ENCODE measurements around the gene CD200R1L. TPM values are rescaled to one million over a fixed set of nuclear protein-coding genes. Genes with fewer than 3 reads are reported as not detected.
A peak's percentile ranks its signal among the peaks of the same experiment; 100 is the strongest.

Gene CD200R1L
- total RNA-seq, 1 experiment from 2014 or later: not detected

DNA sequence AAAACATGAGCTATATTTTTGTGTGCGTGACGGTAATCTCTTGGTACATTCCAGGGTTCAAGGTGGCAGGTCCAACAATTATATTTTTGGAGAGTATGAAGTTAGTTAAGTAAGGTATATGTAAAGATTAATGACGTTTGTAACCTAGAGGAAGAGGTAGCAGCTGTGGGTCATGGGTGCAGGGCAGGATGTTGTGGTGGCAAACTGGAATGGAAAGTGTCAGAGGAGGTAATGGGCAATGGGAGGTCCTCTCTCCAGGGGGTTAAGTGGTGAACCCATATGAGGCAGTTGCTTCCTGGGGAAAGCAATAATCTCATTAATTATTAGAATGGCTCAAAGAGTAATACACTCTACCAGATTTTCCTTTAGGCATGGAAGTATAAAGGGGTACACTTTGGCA lies 1.0 kb upstream of the CD200R1L start:
- no peak for DNase-seq (ENCODE audit: low read depth, low spot score)
- in situ Hi-C loops (cut with HindIII; ENCODE audit: low pct_unique_long_range_greater_than_20kb, low sequenced_read_pairs): no loop called here

DNA sequence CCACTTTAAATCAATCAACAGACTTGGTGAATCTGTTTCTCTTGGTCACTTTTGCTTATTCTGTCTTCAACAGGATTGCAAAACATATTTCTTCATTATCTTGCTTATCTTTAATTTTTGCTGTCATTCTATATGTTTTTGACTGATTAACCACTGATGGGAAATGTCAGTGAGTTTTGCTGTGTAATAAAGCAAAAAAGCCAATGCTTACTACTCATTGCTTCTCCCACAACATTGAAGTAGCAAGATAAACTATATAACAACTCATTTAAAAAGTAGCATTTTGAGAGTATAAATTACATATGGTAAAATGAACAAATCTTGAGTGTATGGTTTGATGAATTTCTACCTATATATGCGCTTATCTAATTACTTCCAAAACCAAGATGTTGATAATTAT lies 892 bp downstream of the CD200R1L start:
- no peak for DNase-seq (ENCODE audit: low read depth, low spot score)
- in situ Hi-C loops (cut with HindIII; ENCODE audit: low pct_unique_long_range_greater_than_20kb, low sequenced_read_pairs): no loop called here

DNA sequence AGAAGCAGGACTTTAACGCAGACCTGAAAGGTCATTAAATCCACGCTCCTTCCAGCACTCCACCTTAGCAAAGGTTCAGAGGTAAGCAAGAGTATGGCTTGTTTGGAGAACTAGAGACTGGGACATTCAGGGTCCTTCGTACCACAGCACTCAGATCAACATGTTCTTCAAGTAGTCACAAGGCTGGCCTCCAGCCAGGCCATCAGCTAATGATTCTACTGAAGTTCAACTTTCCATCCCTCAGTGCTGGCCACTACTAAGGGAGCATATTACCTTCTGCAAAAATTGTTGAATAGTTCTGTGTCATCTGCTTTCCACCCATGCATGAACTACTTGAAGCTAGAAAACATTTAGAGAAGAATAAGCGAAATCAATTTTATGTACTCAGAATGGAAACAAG lies 17.6 kb downstream of the CD200R1L start:
- no peak for DNase-seq (ENCODE audit: low read depth, low spot score)
- in situ Hi-C loops (cut with HindIII; ENCODE audit: low pct_unique_long_range_greater_than_20kb, low sequenced_read_pairs): no loop called here

DNA sequence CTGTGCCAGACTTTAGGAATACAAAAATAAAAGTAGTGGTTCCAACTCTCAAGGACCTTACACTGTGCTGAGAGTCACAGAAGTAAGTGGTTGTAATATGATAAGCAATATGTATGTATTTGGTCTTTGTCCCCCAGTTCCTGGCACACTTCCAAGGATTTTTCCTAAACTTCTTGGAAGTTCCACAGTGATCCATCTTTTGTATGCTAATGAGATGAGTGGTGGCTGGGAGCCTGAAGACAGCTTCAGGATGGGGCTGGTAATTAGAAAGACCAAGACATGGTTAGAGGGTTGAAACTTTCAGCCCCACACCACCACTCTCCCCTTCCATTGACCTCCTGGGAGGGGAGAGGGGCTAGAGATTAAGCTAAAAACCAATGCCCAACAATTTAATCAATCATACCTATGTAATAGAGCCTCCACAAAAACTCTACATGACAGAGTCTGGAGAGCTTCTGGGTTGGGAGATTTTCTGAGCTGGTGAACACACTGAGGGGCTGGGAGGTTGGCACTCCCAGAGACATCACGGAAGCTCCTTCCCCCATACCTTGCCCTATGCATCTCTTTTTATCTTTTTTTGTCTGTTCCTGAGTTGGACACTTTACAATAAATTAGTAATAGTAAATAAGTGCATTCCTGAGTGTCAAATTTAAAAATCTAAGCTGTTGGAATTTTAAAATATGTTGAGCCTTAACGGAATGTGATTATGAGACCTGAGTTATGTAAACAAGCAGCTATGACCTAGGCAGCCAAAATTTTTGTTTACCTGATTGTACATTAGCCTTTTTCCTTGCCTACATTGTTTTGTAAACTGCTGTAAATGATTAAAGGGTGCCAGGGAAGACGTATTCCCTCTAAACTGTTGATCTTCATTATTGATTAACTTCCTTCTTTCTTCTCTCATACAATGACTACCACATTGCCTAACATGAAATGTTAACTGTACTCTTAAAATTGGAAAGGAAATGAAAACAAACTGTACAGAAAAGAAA lies 24.3 kb downstream of the CD200R1L start:
- in situ Hi-C loops (cut with HindIII; ENCODE audit: low pct_unique_long_range_greater_than_20kb, low sequenced_read_pairs): no loop called here

DNA sequence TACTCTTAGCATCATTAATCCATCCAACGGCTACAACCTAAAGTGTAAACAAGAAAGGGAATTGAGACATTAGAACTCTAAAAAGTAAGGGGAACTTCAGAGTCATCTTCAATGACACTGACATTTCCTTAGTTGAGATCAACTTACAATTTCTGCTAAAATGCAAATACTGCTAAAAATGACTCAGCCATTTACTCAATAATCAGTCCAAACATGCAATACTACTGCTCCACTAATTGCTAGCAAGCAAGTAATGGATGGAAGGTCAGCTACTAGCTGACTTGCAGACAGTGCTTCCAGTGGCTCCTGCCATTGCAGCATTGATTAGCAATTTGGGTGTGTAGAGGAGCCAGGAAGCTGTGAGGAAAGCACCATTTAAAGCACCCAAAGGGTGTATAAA lies 28.4 kb downstream of the CD200R1L start:
- DNase-seq (ENCODE audit: low read depth, low spot score): no peak
- in situ Hi-C loops (cut with HindIII; ENCODE audit: low pct_unique_long_range_greater_than_20kb, low sequenced_read_pairs): no loop called here

More for the DNA sequence above, 24.3 kb downstream of the CD200R1L start:
- DNase-seq (ENCODE audit: low read depth, low spot score): no peak

DNA sequence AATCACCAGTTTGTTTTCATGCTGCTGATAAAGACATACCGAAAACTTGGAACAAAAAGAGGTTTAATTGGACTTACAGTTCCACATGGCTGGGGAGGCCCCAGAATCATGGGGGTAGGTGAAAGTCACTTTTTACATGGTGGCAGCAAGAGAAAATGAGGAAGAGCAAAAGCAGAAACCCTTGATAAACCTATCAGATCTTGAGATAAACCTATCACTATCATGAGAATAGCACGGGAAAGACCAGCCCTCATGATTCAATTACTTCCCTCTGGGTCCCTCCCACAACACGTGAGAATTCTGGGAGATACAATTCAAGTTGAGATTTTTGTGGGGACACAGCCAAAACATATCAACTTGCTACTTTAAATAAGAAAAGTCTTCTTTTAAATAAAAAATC lies 28.9 kb downstream of the CD200R1L start:
- no peak for DNase-seq (ENCODE audit: low read depth, low spot score)
- in situ Hi-C loops (cut with HindIII; ENCODE audit: low pct_unique_long_range_greater_than_20kb, low sequenced_read_pairs): no loop called here

DNA sequence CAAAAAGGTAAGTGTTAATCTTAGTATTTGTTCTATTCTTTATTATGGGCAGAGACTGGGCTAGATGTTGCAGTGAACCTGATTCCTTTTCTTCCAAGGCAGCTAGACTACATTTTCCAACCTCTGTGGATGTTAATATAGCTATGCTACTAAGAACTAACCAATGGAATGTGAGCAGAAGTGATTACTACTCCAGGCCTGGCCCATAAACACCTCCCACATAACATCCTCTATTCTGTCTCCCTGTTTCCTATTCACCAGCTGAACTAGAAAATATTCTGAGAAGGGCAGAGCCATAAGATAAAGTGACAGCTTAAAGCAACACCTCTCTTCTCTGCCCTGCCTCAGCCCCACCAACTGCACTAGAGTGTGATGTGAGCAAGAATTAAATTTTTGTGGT lies 29.4 kb downstream of the CD200R1L start:
- no peak for DNase-seq (ENCODE audit: low read depth, low spot score)
- in situ Hi-C loops (cut with HindIII; ENCODE audit: low pct_unique_long_range_greater_than_20kb, low sequenced_read_pairs): no loop called here

DNA sequence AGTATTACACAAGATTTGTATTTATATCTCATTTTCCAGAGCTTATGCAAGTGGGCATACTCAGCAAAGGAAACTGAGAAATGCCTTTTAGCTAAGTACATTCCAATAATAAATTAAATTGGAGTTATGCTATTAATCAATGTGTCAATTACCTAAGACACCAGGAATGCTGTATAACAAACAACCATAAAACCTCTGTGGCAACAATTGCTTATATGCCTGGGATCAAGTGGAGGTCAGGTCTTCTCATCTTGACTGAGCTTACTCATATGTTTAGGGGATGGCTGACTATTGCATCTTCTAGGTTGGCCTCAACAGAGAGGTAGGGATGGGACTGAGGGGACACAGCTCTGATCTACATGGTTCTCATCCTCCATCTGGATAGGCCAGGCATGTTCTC lies 30.7 kb downstream of the CD200R1L start:
- no peak for DNase-seq (ENCODE audit: low read depth, low spot score)
- in situ Hi-C loops (cut with HindIII; ENCODE audit: low pct_unique_long_range_greater_than_20kb, low sequenced_read_pairs): no loop called here

DNA sequence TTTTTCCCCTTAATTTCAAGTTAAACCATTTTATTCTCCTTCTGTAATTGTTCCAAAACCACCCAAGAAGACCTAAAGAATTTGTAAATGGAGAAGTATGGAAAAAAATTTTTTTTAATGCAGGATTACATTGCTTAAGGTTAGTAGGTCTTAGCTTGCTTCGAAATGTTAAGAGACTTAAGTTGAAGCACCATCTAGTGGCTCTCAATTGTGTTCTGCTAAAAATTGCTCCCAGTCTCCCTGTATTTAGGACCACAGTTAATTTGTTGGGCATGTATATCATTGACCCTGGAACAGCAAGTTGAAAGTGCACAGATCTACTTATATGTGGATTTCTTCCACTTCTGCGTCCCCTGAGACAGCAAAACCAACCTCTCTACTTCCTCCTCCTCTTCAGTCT lies 32.4 kb downstream of the CD200R1L start:
- in situ Hi-C loops (cut with HindIII; ENCODE audit: low pct_unique_long_range_greater_than_20kb, low sequenced_read_pairs): no loop called here
- DNase-seq (ENCODE audit: low read depth, low spot score): peak; percentile 55

DNA sequence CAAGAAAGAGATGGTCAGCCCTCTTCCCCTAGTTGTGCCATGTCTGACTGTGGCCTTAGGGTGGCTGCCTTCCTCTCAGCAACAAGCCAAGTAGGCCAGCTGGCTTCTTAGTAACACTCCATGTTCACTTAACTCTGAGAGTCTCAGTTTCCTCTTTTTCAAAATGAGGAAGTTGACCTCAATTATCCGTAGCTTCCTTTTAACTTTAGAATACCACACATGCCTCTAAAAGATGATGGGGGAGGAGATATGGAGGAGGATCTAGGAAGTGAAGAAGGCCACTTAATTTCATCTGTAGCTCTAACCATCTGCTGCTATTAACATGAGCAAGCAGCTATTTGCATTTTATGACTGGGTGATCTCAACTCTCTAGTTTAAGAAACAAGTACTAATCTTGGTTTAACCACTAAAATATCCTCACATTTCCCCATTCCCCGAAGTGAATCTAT lies 32.9 kb downstream of the CD200R1L start:
- DNase-seq (ENCODE audit: low read depth, low spot score): no peak
- in situ Hi-C loops (cut with HindIII; ENCODE audit: low pct_unique_long_range_greater_than_20kb, low sequenced_read_pairs): no loop called here

DNA sequence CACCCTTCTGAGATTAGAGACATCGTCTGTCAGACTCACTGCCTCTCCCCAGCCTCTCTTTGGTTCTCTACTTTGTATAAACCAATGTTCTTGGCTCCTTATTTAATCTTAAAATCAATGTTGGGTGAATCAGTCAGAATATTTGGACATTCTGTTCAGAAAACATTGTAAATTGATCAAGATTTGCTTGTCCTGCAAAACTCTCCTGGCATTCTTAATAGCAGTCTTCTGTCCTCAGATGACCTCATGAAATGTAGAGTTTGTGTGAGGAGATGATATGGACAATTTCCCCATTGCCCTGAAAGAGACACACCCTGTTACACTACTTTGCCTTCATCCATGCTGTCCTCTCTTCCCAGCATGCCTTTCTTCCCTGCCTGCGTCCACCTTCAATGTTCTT lies 33.6 kb downstream of the CD200R1L start:
- no peak for DNase-seq (ENCODE audit: low read depth, low spot score)
- in situ Hi-C loops (cut with HindIII; ENCODE audit: low pct_unique_long_range_greater_than_20kb, low sequenced_read_pairs): no loop called here

DNA sequence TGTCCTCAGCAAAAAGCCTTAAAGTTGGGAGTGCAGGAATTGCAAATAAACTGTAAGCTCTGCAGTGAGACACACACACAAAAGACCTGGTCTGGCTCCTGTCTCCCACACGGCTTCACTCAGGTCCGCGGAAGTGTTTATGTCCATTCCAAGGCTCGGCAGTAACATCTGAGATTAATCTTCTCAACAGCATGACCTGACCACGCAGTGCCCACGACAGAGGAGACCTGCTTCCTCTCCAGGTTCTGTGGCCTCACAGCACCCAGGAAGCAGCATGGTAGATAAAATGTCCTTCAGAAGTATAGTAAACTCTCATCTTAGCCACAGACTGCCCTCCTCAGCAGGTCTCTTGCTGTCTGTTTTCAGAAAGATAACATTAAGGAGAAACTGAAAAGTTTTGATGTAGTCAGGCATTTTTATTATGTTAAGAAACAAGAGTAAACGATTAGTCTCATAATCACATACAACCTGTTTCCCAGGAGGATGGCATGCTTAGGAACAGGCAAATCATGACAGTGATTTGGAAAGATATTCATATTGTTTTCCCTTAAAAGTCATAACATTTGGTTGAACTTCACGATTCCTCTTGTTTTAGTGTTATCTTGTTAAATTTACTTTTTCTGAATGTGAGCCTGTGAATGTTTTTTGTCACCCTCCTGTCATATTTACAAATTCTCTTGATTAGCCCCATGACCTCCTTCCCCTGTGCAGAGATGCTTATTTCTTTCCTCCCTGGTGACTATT lies 34.6 kb downstream of the CD200R1L start:
- DNase-seq (ENCODE audit: low read depth, low spot score): no peak
- in situ Hi-C loops (cut with HindIII; ENCODE audit: low pct_unique_long_range_greater_than_20kb, low sequenced_read_pairs): no loop called here

DNA sequence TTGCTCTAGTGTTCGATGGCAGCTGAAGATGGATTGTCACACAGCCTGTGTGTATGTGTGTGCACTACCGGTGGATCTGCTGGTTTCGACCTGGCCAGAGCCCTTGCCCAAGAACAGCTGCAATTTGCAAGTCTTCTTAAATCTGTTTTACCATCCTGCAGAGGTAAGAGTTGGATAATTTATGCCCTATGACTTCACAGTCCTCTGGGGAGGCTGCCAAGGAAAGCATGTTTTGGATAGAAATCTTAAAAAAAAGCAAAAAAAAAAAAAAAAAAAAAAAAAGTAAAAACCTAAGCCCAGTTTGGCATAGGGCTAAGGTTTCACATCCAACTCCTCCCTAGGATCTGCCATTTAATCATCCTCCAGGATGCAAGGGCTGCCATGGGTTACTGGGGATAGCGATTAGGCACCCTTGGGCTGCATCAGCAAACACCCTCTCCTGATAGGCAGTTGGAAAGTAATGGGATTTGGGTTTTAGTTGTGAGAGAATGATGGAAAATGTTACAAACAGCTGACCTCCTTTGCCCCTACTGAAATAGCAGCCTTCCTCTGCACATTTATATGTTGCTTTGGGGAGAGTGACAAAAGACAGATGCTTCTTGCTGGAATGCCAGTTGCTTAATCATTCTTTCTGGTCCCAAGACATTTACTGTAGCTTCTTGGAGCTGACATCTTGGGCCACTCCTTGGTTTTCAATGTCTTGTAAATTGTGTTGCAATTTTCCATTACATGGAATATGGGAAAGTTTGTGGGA lies 35.4 kb downstream of the CD200R1L start:
- no peak for DNase-seq (ENCODE audit: low read depth, low spot score)
- in situ Hi-C loops (cut with HindIII; ENCODE audit: low pct_unique_long_range_greater_than_20kb, low sequenced_read_pairs): no loop called here

DNA sequence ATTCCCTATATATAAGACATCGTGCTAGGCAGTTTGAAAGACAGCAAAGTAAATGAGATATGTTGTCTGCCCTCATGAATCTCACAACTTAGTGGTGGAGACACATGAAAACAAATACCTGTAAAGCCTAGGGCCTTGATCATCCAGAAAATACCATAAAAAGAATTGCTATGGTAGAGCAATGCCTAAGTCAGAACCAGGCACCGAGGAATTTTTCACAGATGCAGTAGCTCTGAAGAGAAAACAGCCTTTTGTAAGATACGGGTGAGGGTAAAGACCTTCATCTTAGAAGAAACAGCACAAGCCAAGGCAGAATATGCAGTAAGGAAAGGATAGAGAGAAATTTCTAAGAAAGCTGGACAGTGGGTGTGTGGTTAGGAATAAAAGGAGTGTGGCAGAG lies 36.1 kb downstream of the CD200R1L start:
- in situ Hi-C loops (cut with HindIII; ENCODE audit: low pct_unique_long_range_greater_than_20kb, low sequenced_read_pairs): no loop called here
- no peak for DNase-seq (ENCODE audit: low read depth, low spot score)

DNA sequence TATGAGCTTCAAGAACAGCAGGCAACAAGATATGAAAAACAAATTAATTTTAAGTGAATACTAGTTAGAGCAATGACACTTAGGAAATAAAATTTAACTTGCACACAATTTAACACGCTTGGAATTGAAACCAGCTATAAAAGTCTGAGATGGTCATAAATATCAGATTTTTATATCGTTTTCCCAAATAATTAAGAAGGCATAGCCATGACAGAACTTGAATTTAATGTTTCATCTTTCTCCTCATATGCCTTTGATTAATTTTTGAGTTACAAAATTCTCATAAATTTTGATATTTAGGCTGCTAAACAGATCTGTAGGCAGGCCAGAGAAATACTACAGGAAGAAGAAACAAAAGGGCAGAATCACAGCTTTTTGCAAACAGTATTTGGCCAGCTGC lies 38.5 kb downstream of the CD200R1L start:
- in situ Hi-C loops (cut with HindIII; ENCODE audit: low pct_unique_long_range_greater_than_20kb, low sequenced_read_pairs): no loop called here

DNA sequence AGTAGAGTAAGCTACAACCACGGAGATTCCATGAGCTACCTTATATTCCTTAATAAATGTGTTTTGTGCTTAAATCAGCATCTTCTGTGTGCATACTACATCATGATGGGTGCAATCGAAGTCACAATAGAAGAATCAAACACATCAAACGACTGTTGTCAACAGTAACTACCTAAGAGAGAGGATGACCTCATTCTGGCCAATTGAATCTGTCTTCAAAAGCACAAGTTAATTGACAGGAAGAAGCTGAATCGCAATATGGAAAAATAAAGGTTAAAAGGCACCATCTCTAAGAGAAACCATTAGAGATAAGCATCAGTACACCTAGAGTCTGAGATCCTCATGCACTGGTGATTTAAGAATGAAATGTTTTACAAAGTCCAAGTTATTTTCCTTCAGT lies 39.0 kb downstream of the CD200R1L start:
- no peak for DNase-seq (ENCODE audit: low read depth, low spot score)
- in situ Hi-C loops (cut with HindIII; ENCODE audit: low pct_unique_long_range_greater_than_20kb, low sequenced_read_pairs): no loop called here

More for the DNA sequence above, 38.5 kb downstream of the CD200R1L start:
- no peak for DNase-seq (ENCODE audit: low read depth, low spot score)

DNA sequence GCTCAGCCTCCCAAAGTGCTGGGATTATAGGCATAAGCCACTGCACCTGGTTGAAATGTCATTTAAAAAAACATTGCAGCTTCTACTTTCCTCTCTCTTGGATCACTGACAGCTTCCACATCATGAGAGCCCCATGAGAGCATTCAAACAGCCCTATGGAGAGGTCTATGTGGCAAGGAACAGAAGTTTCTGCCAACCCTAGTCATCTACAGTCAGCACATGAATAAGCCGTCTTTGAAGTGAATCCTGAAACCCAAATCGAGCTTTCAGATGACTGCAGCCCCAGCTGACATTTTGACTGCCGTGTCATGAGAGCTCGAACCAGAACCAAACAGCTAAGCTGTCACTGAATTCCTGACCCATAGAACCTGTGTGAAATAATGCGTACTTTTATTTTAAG lies 39.8 kb downstream of the CD200R1L start:
- no peak for DNase-seq (ENCODE audit: low read depth, low spot score)
- in situ Hi-C loops (cut with HindIII; ENCODE audit: low pct_unique_long_range_greater_than_20kb, low sequenced_read_pairs): no loop called here

DNA sequence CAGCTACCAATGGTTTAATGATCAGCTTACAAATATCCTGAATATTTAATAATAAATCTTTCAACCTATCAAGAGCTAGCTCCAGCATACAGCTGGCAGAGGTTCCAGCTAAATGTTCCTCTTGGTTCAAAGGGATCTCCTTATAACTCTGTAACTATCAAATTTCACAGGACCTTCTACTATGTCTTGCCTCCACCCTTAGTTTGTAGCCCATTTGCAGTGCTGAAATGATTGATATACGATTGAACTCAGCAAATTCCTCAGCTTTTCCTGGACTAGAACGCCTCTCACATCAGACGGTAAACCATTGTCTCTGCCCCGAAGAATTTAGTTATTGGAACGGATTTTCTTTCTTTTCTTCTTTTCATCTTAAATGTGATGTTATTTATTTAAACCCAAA lies 41.5 kb downstream of the CD200R1L start:
- in situ Hi-C loops (cut with HindIII; ENCODE audit: low pct_unique_long_range_greater_than_20kb, low sequenced_read_pairs): no loop called here
- DNase-seq (ENCODE audit: low read depth, low spot score): no peak
